OCI-LY1 (cell line): ENCODE data around the gene GRIK3.

Source experiments
- H2AFZ ChIP-seq: fragments of 200-600 bp; sonication (generic), shearing (Covaris generic); 2 replicates; pipeline ENCODE4 v1.6.0; 2014; ENCODE audit warnings: antibody characterized with exemption, mild to moderate bottlenecking, low read length
- H3F3A ChIP-seq: fragments of 200-600 bp; sonication (generic), shearing (Covaris generic); 2 replicates; pipeline ENCODE4 v1.6.0; 2014; ENCODE audit warnings: mild to moderate bottlenecking, antibody characterized with exemption, low read length, moderate library complexity; ENCODE audit not compliant: insufficient read depth
- H3K27ac ChIP-seq: fragments of 200-600 bp; sonication (generic); 2 replicates; pipeline ENCODE4 v1.5.1; 2014; ENCODE audit warnings: low read length, mixed run types, mild to moderate bottlenecking, low read depth; ENCODE audit not compliant: poor library complexity, severe bottlenecking
- H3K27me3 ChIP-seq: fragments of 200-600 bp; sonication (generic); 2 replicates; pipeline ENCODE4 v1.6.0; 2014; ENCODE audit warnings: antibody characterized with exemption, mild to moderate bottlenecking, low read length, moderate library complexity; ENCODE audit not compliant: insufficient read depth
- H3K36me3 ChIP-seq: fragments of 200-600 bp; sonication (generic); 2 replicates; pipeline ENCODE4 v1.6.1; 2014; ENCODE audit warnings: mild to moderate bottlenecking, antibody characterized with exemption, low read length, moderate library complexity, mixed read lengths; ENCODE audit not compliant: insufficient read depth
- H3K4me1 ChIP-seq: fragments of 200-600 bp; sonication (generic); 2 replicates; pipeline ENCODE4 v1.5.1; 2014; ENCODE audit warnings: mild to moderate bottlenecking, low read length, moderate library complexity; ENCODE audit not compliant: insufficient read depth, severe bottlenecking
- H3K4me2 ChIP-seq: fragments of 200-600 bp; sonication (generic), shearing (Covaris generic); 2 replicates; pipeline ENCODE4 v1.6.1; 2014; ENCODE audit warnings: low read length
- H3K4me3 ChIP-seq: fragments of 200-600 bp; sonication (generic); 2 replicates; pipeline ENCODE4 v1.5.1; 2014; ENCODE audit warnings: low read length, low read depth, mild to moderate bottlenecking, mixed read lengths; ENCODE audit not compliant: poor library complexity, severe bottlenecking
- H3K79me2 ChIP-seq: fragments of 200-600 bp; shearing (Covaris generic); 2 replicates; pipeline ENCODE4 v1.6.1; 2016; ENCODE audit warnings: mixed run types, low read length, mixed read lengths; ENCODE audit not compliant: insufficient read depth
- H3K9ac ChIP-seq: fragments of 200-600 bp; sonication (generic), shearing (Covaris generic); 2 replicates; pipeline ENCODE4 v1.6.1; 2014; ENCODE audit warnings: mild to moderate bottlenecking, low read length, mixed read lengths
- H3K9me2 ChIP-seq: fragments of 200-600 bp; sonication (generic), shearing (Covaris generic); 2 replicates; pipeline ENCODE4 v1.6.1; 2014; ENCODE audit warnings: low read depth, mild to moderate bottlenecking, low read length, mixed read lengths
- H3K9me3 ChIP-seq: fragments of 200-600 bp; shearing (Covaris generic); 2 replicates; pipeline ENCODE4 v1.6.1; 2014; ENCODE audit warnings: low read length, mixed read lengths
- H4K20me1 ChIP-seq: fragments of 200-600 bp; sonication (generic), shearing (Covaris generic); 2 replicates; pipeline ENCODE4 v1.6.0; 2016; ENCODE audit warnings: mild to moderate bottlenecking, low read length; ENCODE audit not compliant: insufficient read depth
- EZH2 ChIP-seq: fragments of 200-600 bp; sonication (generic), shearing (Covaris generic); IDR thresholded peaks from 2 replicates; pipeline ENCODE4 v1.8.0; 2017; ENCODE audit warnings: borderline replicate concordance, mixed run types, mild to moderate bottlenecking, antibody characterized with exemption, low read length, moderate library complexity, mixed read lengths
- TF ChIP-seq, protein P1 (sequence below): fragments of 200-600 bp; sonication (generic), shearing (Covaris generic); IDR thresholded peaks from 2 replicates; pipeline ENCODE4 v1.5.1; 2017; ENCODE audit warnings: mild to moderate bottlenecking, antibody characterized with exemption, low read length, moderate library complexity, mixed read lengths

GRIK3 gene

DNA sequence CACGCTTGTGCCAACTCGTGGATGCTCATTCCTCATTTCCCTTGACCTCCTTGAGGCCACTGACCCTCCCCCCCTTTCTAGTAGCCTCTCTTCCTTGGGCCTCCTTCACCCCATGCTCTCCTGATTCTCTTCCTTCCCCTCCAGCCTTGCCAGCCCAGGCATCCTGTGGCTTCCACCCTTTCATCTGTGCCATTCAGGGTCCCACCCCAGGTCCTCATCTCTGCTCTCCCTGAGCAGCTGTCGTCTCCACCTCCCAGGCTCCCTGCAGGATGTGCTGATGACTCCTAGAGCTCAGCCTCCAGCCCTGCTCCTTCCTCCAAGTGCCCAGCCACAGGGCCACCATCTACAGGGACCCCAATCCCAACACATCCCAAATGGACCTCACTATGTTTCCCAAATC lies 197.4 kb downstream of the GRIK3 start:
- H3K4me1 ChIP-seq, result no peaks in the 10 kb centered on the region
- no peaks in the 10 kb centered on the region for H3K9me3 ChIP-seq
- H3K4me2 ChIP-seq, result no peak overlapping the region
- no peaks in the 10 kb centered on the region for H3K27me3 ChIP-seq
- TF ChIP-seq, protein P1, sequence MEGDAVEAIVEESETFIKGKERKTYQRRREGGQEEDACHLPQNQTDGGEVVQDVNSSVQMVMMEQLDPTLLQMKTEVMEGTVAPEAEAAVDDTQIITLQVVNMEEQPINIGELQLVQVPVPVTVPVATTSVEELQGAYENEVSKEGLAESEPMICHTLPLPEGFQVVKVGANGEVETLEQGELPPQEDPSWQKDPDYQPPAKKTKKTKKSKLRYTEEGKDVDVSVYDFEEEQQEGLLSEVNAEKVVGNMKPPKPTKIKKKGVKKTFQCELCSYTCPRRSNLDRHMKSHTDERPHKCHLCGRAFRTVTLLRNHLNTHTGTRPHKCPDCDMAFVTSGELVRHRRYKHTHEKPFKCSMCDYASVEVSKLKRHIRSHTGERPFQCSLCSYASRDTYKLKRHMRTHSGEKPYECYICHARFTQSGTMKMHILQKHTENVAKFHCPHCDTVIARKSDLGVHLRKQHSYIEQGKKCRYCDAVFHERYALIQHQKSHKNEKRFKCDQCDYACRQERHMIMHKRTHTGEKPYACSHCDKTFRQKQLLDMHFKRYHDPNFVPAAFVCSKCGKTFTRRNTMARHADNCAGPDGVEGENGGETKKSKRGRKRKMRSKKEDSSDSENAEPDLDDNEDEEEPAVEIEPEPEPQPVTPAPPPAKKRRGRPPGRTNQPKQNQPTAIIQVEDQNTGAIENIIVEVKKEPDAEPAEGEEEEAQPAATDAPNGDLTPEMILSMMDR, result no peak
- no peak for TF ChIP-seq EZH2
- H3K27ac ChIP-seq, result no peak overlapping the region
- H4K20me1 ChIP-seq, result no peaks in the 10 kb centered on the region
- H2AFZ ChIP-seq, result no peak overlapping the region
- H3K4me3 ChIP-seq, result no peak overlapping the region
- H3K9me2 ChIP-seq, result no peaks in the 10 kb centered on the region
- no peak overlapping the region for H3K9ac ChIP-seq
- no peaks in the 10 kb centered on the region for H3F3A ChIP-seq
- no peaks in the 10 kb centered on the region for H3K79me2 ChIP-seq
- H3K36me3 ChIP-seq, result no peaks in the 10 kb centered on the region

DNA sequence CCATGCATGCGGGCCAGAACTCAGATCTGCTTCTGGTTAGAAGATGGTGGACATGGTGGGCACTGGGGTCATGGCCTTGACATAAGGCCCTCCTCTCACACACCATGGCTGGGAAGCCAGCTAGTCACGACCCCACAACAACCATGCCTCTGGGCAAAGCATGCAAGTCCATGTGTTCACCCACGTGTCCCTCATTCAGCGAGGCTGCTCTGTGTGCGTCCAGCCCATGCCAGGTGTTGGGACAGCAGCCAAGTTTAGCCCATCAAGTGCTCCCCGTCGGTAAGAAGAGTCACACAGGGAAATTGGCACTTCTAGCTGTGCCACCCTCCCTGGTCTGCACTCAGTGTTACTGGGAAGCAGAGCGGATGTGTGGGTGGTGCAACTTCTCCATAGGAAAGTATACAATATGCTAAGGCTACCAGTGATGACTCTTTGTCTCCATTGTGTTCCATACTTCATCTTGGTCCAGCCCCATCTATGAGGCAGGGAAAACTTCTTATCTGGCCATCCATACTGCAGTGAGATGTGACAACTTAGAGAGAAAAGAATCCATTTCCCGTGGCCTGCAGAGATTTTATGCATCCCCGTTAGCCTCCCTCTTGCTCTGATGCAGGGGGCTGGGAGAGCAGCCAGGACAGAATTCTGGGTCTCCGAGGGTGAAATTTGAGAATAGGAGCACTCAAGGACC lies 198.0 kb downstream of the GRIK3 start:
- Histone ChIP-seq H3K27ac (no peak overlapping the region), H3K9me3 (no peaks in the 10 kb centered on the region), H3K27me3 (no peaks in the 10 kb centered on the region), H3F3A (no peaks in the 10 kb centered on the region), H2AFZ (no peak overlapping the region), H3K36me3 (no peaks in the 10 kb centered on the region), H3K4me3 (no peak overlapping the region), H4K20me1 (no peaks in the 10 kb centered on the region), H3K9me2 (no peaks in the 10 kb centered on the region), H3K4me2 (no peak overlapping the region), H3K79me2 (no peaks in the 10 kb centered on the region), H3K9ac (no peak overlapping the region), H3K4me1 (no peaks in the 10 kb centered on the region)
- TF ChIP-seq, protein P1, result no peak
- TF ChIP-seq EZH2, result no peak

DNA sequence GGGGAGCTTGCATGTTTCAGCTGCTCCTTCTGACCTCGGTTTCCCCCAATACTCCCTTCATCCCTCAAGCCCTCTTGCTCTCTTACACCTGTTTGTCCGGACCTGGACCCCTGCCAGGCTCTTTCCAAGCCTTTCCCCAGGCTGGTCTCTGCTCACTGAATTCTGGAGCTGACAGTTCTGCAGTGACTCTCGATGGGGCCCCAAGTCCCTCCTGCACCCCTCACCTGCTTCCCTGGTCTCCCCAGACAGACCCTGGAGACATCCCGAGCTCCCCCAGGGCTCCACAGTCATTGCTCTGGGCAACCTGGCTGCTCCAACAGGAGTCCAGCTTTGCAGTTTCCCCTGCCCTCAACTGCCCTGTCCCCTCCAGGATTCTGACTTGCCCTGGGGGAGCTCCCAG lies 198.6 kb downstream of the GRIK3 start:
- H3K9ac ChIP-seq, result no peak overlapping the region
- no peaks in the 10 kb centered on the region for H3K79me2 ChIP-seq
- no peak overlapping the region for H3K4me2 ChIP-seq
- H4K20me1 ChIP-seq, result no peaks in the 10 kb centered on the region
- TF ChIP-seq, protein P1, result no peak
- no peak for TF ChIP-seq EZH2
- H3K27ac ChIP-seq, result no peak overlapping the region
- H2AFZ ChIP-seq, result no peak overlapping the region
- H3K9me3 ChIP-seq, result no peaks in the 10 kb centered on the region
- no peaks in the 10 kb centered on the region for H3K27me3 ChIP-seq
- no peaks in the 10 kb centered on the region for H3K4me1 ChIP-seq
- no peaks in the 10 kb centered on the region for H3F3A ChIP-seq
- H3K4me3 ChIP-seq, result no peak overlapping the region
- H3K9me2 ChIP-seq, result no peaks in the 10 kb centered on the region
- H3K36me3 ChIP-seq, result no peaks in the 10 kb centered on the region
